Keratinocyte (primary cell): ENCODE data around the gene VSIG10L2. TPM values are rescaled to one million over a fixed set of nuclear protein-coding genes. Genes with fewer than 3 reads are reported as not detected.
A peak's percentile ranks its signal among the peaks of the same experiment; 100 is the strongest.

Source experiments
- DNase-seq: peaks from one replicate; pipeline ENCODE4 v3.0.0-alpha.2; 2011; ENCODE audit warnings: low read depth, missing footprints, low spot score
- FAIRE-seq: peaks from 2 replicates; lab custom pipeline; 2011; peaks lifted over from hg19 to GRCh38; lab: Jason Lieb, UNC
- H2AFZ ChIP-seq: 2 replicates; pipeline ENCODE4 v1.6.0; 2012; ENCODE audit warnings: low read length, control low read depth, inconsistent platforms; ENCODE audit not compliant: control insufficient read depth
- H3K27ac ChIP-seq: 2 replicates; pipeline ENCODE4 v1.5.1; 2011; ENCODE audit warnings: low read length; ENCODE audit not compliant: control insufficient read depth, insufficient read depth
- H3K27me3 ChIP-seq: 3 replicates; pipeline ENCODE4 v1.6.0; 2011; ENCODE audit warnings: low read length; ENCODE audit not compliant: control insufficient read depth, insufficient read depth; ENCODE audit errors: extremely low read depth
- H3K36me3 ChIP-seq, 2 experiments: 2 replicates in 1 of 2; 3 replicates in 1 of 2; pipeline ENCODE4 v1.5.1; 2011; ENCODE audit warnings: low read length in 2 of 2, mild to moderate bottlenecking in 1 of 2; ENCODE audit not compliant: control insufficient read depth in 2 of 2, insufficient read depth in 2 of 2; ENCODE audit errors: extremely low read depth in 1 of 2
- H3K4me1 ChIP-seq: 3 replicates; pipeline ENCODE4 v1.5.1; 2011; ENCODE audit warnings: low read length; ENCODE audit not compliant: control insufficient read depth, insufficient read depth; ENCODE audit errors: extremely low read depth
- H3K4me2 ChIP-seq: 3 replicates; pipeline ENCODE4 v1.6.0; 2011; ENCODE audit warnings: low read depth, low read length; ENCODE audit not compliant: control insufficient read depth, insufficient read depth; ENCODE audit errors: extremely low read depth
- H3K4me3 ChIP-seq, 3 experiments: fragments of 200-600 bp in 1 of 3; sonication (generic) in 1 of 3; 2 replicates in 2 of 3; 3 replicates in 1 of 3; pipeline ENCODE4 v1.5.1; 2011 to 2016; ENCODE audit warnings: low read length in 3 of 3, mild to moderate bottlenecking in 3 of 3, control low read depth in 2 of 3, inconsistent platforms in 1 of 3, low read depth in 1 of 3, mixed read lengths in 1 of 3, mixed run types in 1 of 3, moderate library complexity in 1 of 3; ENCODE audit not compliant: control insufficient read depth in 2 of 3, insufficient read depth in 2 of 3; ENCODE audit errors: extremely low read depth in 1 of 3
- H3K79me2 ChIP-seq: 2 replicates; pipeline ENCODE4 v1.6.0; 2012; ENCODE audit warnings: low read length; ENCODE audit not compliant: control insufficient read depth, insufficient read depth
- H3K9ac ChIP-seq: 3 replicates; pipeline ENCODE4 v1.6.0; 2011; ENCODE audit warnings: low read length; ENCODE audit not compliant: control insufficient read depth, insufficient read depth; ENCODE audit errors: extremely low read depth
- H3K9me1 ChIP-seq: 3 replicates; pipeline ENCODE4 v1.6.0; 2011; ENCODE audit warnings: low read length; ENCODE audit not compliant: control insufficient read depth, insufficient read depth; ENCODE audit errors: extremely low read depth
- H3K9me3 ChIP-seq: 2 replicates; pipeline ENCODE4 v1.5.1; 2012; ENCODE audit warnings: low read depth, low read length; ENCODE audit not compliant: control insufficient read depth
- H4K20me1 ChIP-seq: 3 replicates; pipeline ENCODE4 v1.6.0; 2011; ENCODE audit warnings: low read length; ENCODE audit not compliant: control insufficient read depth, insufficient read depth; ENCODE audit errors: extremely low read depth
- EZH2 ChIP-seq: IDR thresholded peaks from one replicate; pipeline ENCODE4 v1.6.1; 2012; ENCODE audit warnings: inconsistent platforms, mild to moderate bottlenecking, low read length, moderate library complexity
- dilution Hi-C: fragments of 300-500 bp; cut with MboI; formaldehyde crosslinking; loops from one replicate; pipeline ENCODE4 v1.7.0; 2020; ENCODE audit warnings: low sequenced_read_pairs; ENCODE audit not compliant: extremely low pct_ligation_motif_present
- polyA plus RNA-seq, 5 experiments: library from polyadenylated mRNA; depleted of rRNA in 3 of 5; stranded (reverse) in 3 of 5; stranded (forward) in 1 of 5; unstranded in 1 of 5; fragments of >200 nt; gene quantifications; 1 replicate in 1 of 5; 2 replicates in 3 of 5; 3 replicates in 1 of 5; pipeline versions ENCODE4 v1.2.1 to v1.2.3, GENCODE V29; 2011 to 2012; ENCODE audit warnings: missing spikeins in 2 of 5, low read depth in 1 of 5, low replicate concordance in 1 of 5
- TF ChIP-seq, protein P1 (sequence below), 3 experiments: IDR thresholded peaks in 1 of 3; conservative IDR thresholded peaks in 1 of 3; optimal IDR thresholded peaks in 1 of 3; 2 replicates in 2 of 3; 3 replicates in 1 of 3; pipeline versions ENCODE3 to v1.5.1; 2011; ENCODE audit warnings: low read length in 3 of 3, mild to moderate bottlenecking in 3 of 3, moderate library complexity in 2 of 3, control low read depth in 1 of 3, inconsistent platforms in 1 of 3; ENCODE audit not compliant: insufficient read depth in 2 of 3; ENCODE audit errors: extremely low read depth in 1 of 3

The VSIG10L2 gene
- polyA plus RNA-seq, 1 donor (not counting 4 experiments of a cell fraction or from before 2014, with no cell fraction given): 0.09 TPM

- Histone ChIP-seq H3K9ac (no peak overlapping the region), H3K79me2 (no peaks in the 10 kb centered on the region), H3K27ac (no peak overlapping the region), H3K36me3 (no peaks in the 10 kb centered on the region), H3K9me3 (no peaks in the 10 kb centered on the region), H4K20me1 (no peaks in the 10 kb centered on the region), H3K4me3 (no peak overlapping the region), H3K9me1 (no peaks in the 10 kb centered on the region), H3K4me1 (peaks cover 22% of the 10 kb centered on the region), H2AFZ (no peak overlapping the region), H3K27me3 (peaks cover 4% of the 10 kb centered on the region), H3K4me2 (no peak overlapping the region)
- no peak for FAIRE-seq
- TF ChIP-seq, protein P1, sequence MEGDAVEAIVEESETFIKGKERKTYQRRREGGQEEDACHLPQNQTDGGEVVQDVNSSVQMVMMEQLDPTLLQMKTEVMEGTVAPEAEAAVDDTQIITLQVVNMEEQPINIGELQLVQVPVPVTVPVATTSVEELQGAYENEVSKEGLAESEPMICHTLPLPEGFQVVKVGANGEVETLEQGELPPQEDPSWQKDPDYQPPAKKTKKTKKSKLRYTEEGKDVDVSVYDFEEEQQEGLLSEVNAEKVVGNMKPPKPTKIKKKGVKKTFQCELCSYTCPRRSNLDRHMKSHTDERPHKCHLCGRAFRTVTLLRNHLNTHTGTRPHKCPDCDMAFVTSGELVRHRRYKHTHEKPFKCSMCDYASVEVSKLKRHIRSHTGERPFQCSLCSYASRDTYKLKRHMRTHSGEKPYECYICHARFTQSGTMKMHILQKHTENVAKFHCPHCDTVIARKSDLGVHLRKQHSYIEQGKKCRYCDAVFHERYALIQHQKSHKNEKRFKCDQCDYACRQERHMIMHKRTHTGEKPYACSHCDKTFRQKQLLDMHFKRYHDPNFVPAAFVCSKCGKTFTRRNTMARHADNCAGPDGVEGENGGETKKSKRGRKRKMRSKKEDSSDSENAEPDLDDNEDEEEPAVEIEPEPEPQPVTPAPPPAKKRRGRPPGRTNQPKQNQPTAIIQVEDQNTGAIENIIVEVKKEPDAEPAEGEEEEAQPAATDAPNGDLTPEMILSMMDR (optimal IDR thresholded peaks at IDR 0.05 in 1 of 3, IDR thresholded peaks at IDR 0.05 in 1 of 3, conservative IDR thresholded peaks at IDR 0.05 in 1 of 3; ENCODE audit: extremely low read depth in 1 of 3, insufficient read depth in 2 of 3, low read length in 3 of 3): no peak
- no peak for TF ChIP-seq EZH2
- no peak for DNase-seq
- dilution Hi-C loops: no loop called here
These were observed 10.0 kb downstream of the VSIG10L2 start for GRCh38 chr11:125955856-125956255.

GRCh38 chr11:125956391-125957134 is 10.7 kb downstream of the VSIG10L2 start:
- H3K27ac ChIP-seq: no peak overlapping the region
- TF ChIP-seq EZH2: no peak
- TF ChIP-seq, protein P1 (optimal IDR thresholded peaks at IDR 0.05 in 1 of 3, IDR thresholded peaks at IDR 0.05 in 1 of 3, conservative IDR thresholded peaks at IDR 0.05 in 1 of 3; ENCODE audit: extremely low read depth in 1 of 3, insufficient read depth in 2 of 3, low read length in 3 of 3): no peak
- peak overlapping the region; percentile 17 for H3K4me2 ChIP-seq
- no peak overlapping the region for H2AFZ ChIP-seq
- no peaks in the 10 kb centered on the region for H3K9me1 ChIP-seq
- H4K20me1 ChIP-seq: no peaks in the 10 kb centered on the region
- peaks cover 21% of the 10 kb centered on the region for H3K4me1 ChIP-seq
- H3K36me3 ChIP-seq: no peaks in the 10 kb centered on the region
- no peak overlapping the region for H3K4me3 ChIP-seq
- peaks cover 4% of the 10 kb centered on the region for H3K27me3 ChIP-seq
- H3K79me2 ChIP-seq: no peaks in the 10 kb centered on the region
- DNase-seq (no peak), FAIRE-seq (no peak)
- H3K9ac ChIP-seq: no peak overlapping the region
- dilution Hi-C loops: no loop called here
- no peaks in the 10 kb centered on the region for H3K9me3 ChIP-seq
